ENCODE data around the gene LGMN. TPM values are rescaled to one million over a fixed set of nuclear protein-coding genes. Genes with fewer than 3 reads are reported as not detected.

Gene LGMN
- total and polyA plus RNA-seq, 2 experiments from 2014 or later: 98.8 to 129 TPM

GRCh38 chr14:92731622-92732115, 16.8 kb downstream of the LGMN start:
- 0 out of 2 replicates have a peak, but pooled peaks cover 6% of the 10 kb centered on the region for H3K36me3 ChIP-seq (ENCODE audit: low read depth)
- H3K9me3 ChIP-seq (ENCODE audit: low read depth): no peaks in the 10 kb centered on the region
- no peaks in the 10 kb centered on the region for H3K27me3 ChIP-seq (replicated peaks; ENCODE audit: insufficient read depth)
- peaks cover 3% of the 10 kb centered on the region; the same call in 1 of the 2 replicates for H3K4me1 ChIP-seq (ENCODE audit: insufficient read depth)
- H3K4me2 ChIP-seq (ENCODE audit: unreplicated experiment): no peak overlapping the region
- no peaks in the 10 kb centered on the region; the same call in 1 of the 2 replicates for H3K79me2 ChIP-seq (ENCODE audit: insufficient read depth)
- in situ Hi-C loops (cut with MboI): no loop called here
- H3K4me3 ChIP-seq: no peak overlapping the region
- TF ChIP-seq EZH2phosphoT487 (IDR thresholded peaks at IDR 0.05; ENCODE audit: insufficient read depth, low read depth): no peak
- TF ChIP-seq EZH2 (IDR thresholded peaks at IDR 0.05; ENCODE audit: insufficient read depth, poor library complexity, severe bottlenecking): no peak
- H3F3A ChIP-seq (ENCODE audit: insufficient read depth): no peaks in the 10 kb centered on the region
- H2AFZ ChIP-seq: no peak overlapping the region
- 97 to 99% methylated on average over 3 of the region's 3 CpGs for WGBS, 2 experiments (ENCODE audit: low coverage in 1 of 2, low lambda C conversion rate in 2 of 2, missing lambda C conversion rate in 2 of 2)
- no peak overlapping the region for H3K9ac ChIP-seq
- no peaks in the 10 kb centered on the region for H4K20me1 ChIP-seq (ENCODE audit: insufficient read depth)
- no peak overlapping the region for H3K27ac ChIP-seq
- H3K9me2 ChIP-seq (ENCODE audit: insufficient read depth): no peaks in the 10 kb centered on the region
- no peak for DNase-seq

GRCh38 chr14:92729634-92730358, 18.6 kb downstream of the LGMN start:
- no peak for TF ChIP-seq EZH2phosphoT487 (IDR thresholded peaks at IDR 0.05; ENCODE audit: insufficient read depth, low read depth)
- TF ChIP-seq EZH2 (IDR thresholded peaks at IDR 0.05; ENCODE audit: insufficient read depth, poor library complexity, severe bottlenecking): no peak
- Histone ChIP-seq H3K4me1 (ENCODE audit: insufficient read depth) (peaks cover 3% of the 10 kb centered on the region; the same call in 1 of the 2 replicates), H3K9me3 (ENCODE audit: low read depth) (no peaks in the 10 kb centered on the region), H3K36me3 (ENCODE audit: low read depth) (0 out of 2 replicates have a peak, but pooled peaks cover 6% of the 10 kb centered on the region), H4K20me1 (ENCODE audit: insufficient read depth) (no peaks in the 10 kb centered on the region), H2AFZ (no peak overlapping the region), H3K79me2 (ENCODE audit: insufficient read depth) (no peaks in the 10 kb centered on the region), H3K27me3 (replicated peaks; ENCODE audit: insufficient read depth) (no peaks in the 10 kb centered on the region), H3K4me2 (ENCODE audit: unreplicated experiment) (no peak overlapping the region), H3F3A (ENCODE audit: insufficient read depth) (no peaks in the 10 kb centered on the region), H3K9ac (no peak overlapping the region), H3K9me2 (ENCODE audit: insufficient read depth) (no peaks in the 10 kb centered on the region), H3K27ac (no peak overlapping the region), H3K4me3 (no peak overlapping the region)
- peak; percentile 63 for DNase-seq
- WGBS, 2 experiments (ENCODE audit: low coverage in 1 of 2, low lambda C conversion rate in 2 of 2, missing lambda C conversion rate in 2 of 2): 80% methylated on average over 14 of the region's 14 CpGs
- in situ Hi-C loops (cut with MboI): no loop called here

GRCh38 chr14:92728759-92729364, 19.6 kb downstream of the LGMN start:
- Histone ChIP-seq H3K4me3 (no peak overlapping the region), H4K20me1 (ENCODE audit: insufficient read depth) (no peaks in the 10 kb centered on the region), H3K27ac (no peak overlapping the region), H3K9ac (no peak overlapping the region), H3K4me1 (ENCODE audit: insufficient read depth) (peaks cover 3% of the 10 kb centered on the region; the same call in 1 of the 2 replicates), H3K4me2 (ENCODE audit: unreplicated experiment) (no peak overlapping the region), H3K9me3 (ENCODE audit: low read depth) (no peaks in the 10 kb centered on the region), H3K27me3 (replicated peaks; ENCODE audit: insufficient read depth) (no peaks in the 10 kb centered on the region), H3F3A (ENCODE audit: insufficient read depth) (no peaks in the 10 kb centered on the region), H2AFZ (no peak overlapping the region), H3K36me3 (ENCODE audit: low read depth) (0 out of 2 replicates have a peak, but pooled peaks cover 6% of the 10 kb centered on the region), H3K79me2 (ENCODE audit: insufficient read depth) (no peaks in the 10 kb centered on the region), H3K9me2 (ENCODE audit: insufficient read depth) (no peaks in the 10 kb centered on the region)
- DNase-seq: no peak
- WGBS, 2 experiments (ENCODE audit: low coverage in 1 of 2, low lambda C conversion rate in 2 of 2, missing lambda C conversion rate in 2 of 2): 85 to 87% methylated on average over 8 of the region's 8 CpGs
- in situ Hi-C loops (cut with MboI): no loop called here
- TF ChIP-seq EZH2phosphoT487 (IDR thresholded peaks at IDR 0.05; ENCODE audit: insufficient read depth, low read depth) (no peak), EZH2 (IDR thresholded peaks at IDR 0.05; ENCODE audit: insufficient read depth, poor library complexity, severe bottlenecking) (no peak)

- no peak overlapping the region for H2AFZ ChIP-seq
Observed at GRCh38 chr14:92726933-92727262, 21.5 kb downstream of the LGMN start.

More at GRCh38 chr14:92726933-92727262, 21.5 kb downstream of the LGMN start:
- Histone ChIP-seq H4K20me1 (ENCODE audit: insufficient read depth) (no peaks in the 10 kb centered on the region), H3K27ac (no peak overlapping the region), H3K27me3 (replicated peaks; ENCODE audit: insufficient read depth) (no peaks in the 10 kb centered on the region), H3K4me3 (no peak overlapping the region), H3K9me2 (ENCODE audit: insufficient read depth) (no peaks in the 10 kb centered on the region), H3K79me2 (ENCODE audit: insufficient read depth) (no peaks in the 10 kb centered on the region), H3K4me1 (ENCODE audit: insufficient read depth) (peaks cover 3% of the 10 kb centered on the region; the same call in 1 of the 2 replicates), H3K4me2 (ENCODE audit: unreplicated experiment) (no peak overlapping the region), H3K36me3 (ENCODE audit: low read depth) (0 out of 2 replicates have a peak, but pooled peaks cover 6% of the 10 kb centered on the region), H3F3A (ENCODE audit: insufficient read depth) (no peaks in the 10 kb centered on the region), H3K9ac (no peak overlapping the region), H3K9me3 (ENCODE audit: low read depth) (no peaks in the 10 kb centered on the region)
- DNase-seq: no peak
- TF ChIP-seq EZH2phosphoT487 (IDR thresholded peaks at IDR 0.05; ENCODE audit: insufficient read depth, low read depth) (no peak), EZH2 (IDR thresholded peaks at IDR 0.05; ENCODE audit: insufficient read depth, poor library complexity, severe bottlenecking) (no peak)
- in situ Hi-C loops (cut with MboI): no loop called here
- 95% methylated on average over 8 of the region's 8 CpGs for WGBS, 2 experiments (ENCODE audit: low coverage in 1 of 2, low lambda C conversion rate in 2 of 2, missing lambda C conversion rate in 2 of 2)

Measured in GM23248 (cell line).